ENCODE results near the gene CAMTA1. TPM values are rescaled to one million over a fixed set of nuclear protein-coding genes. Genes with fewer than 3 reads are reported as not detected.
A peak's percentile ranks its signal among the peaks of the same experiment; 100 is the strongest.

The CAMTA1 gene
- total RNA-seq, 1 donor from 2014 or later: 79.3 TPM

DNA sequence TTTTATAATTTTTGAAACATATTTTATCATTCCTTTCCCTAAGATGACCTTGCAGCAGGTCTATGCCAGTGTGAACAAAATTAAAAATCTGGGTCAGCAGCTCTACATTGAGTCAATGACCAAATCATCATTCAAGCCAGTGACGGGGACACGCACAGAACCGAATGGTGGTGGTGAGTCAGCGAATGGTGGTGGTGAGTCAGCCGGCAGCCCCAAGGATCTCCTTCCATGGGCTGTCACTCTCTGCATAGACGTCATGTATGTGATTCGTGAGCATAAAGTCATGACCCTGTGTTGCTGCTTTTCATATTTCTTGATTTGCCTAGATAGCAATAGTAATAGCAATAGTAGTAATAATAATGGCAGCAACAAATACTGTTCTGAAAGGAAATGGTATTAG lies 1025.1 kb downstream of the CAMTA1 start:
- peak; percentile 82 for DNase-seq (ENCODE audit: low read depth)

GRCh38 chr1:7811476-7811875 lies 1026.2 kb downstream of the CAMTA1 start:
- no peak for DNase-seq (ENCODE audit: low read depth)

GRCh38 chr1:7813677-7814373 lies 1028.6 kb downstream of the CAMTA1 start:
- DNase-seq (ENCODE audit: low read depth): no peak

Other genes starting within 250 kb of the CAMTA1 start
- gene NOL9, start 230.9 kb upstream of the CAMTA1 start, total RNA-seq: 22.9 and 31.3 TPM in 2 replicates
- not detected in 2 replicates for gene TAS1R1, start 230.1 kb upstream of the CAMTA1 start, total RNA-seq
- gene ZBTB48, start 205.5 kb upstream of the CAMTA1 start, total RNA-seq: 19.3 and 21.2 TPM in 2 replicates
- 29.5 and 59.7 TPM in 2 replicates for gene KLHL21, start 182.6 kb upstream of the CAMTA1 start, total RNA-seq
- 8.2 and 22.4 TPM in 2 replicates for gene PHF13, start 171.7 kb upstream of the CAMTA1 start, total RNA-seq
- 17.0 and 20.9 TPM in 2 replicates for gene THAP3, start 160.6 kb upstream of the CAMTA1 start, total RNA-seq
- gene DNAJC11, start 83.6 kb upstream of the CAMTA1 start, total RNA-seq: 39.9 and 99.0 TPM in 2 replicates